Natural killer cell (primary cell): ENCODE results near the gene DNAH2. TPM values are rescaled to one million over a fixed set of nuclear protein-coding genes. Genes with fewer than 3 reads are reported as not detected.
A peak's percentile ranks its signal among the peaks of the same experiment; 100 is the strongest.

ENCODE experiments used
- ATAC-seq, 3 donors: fragments of 150-1000 bp in 2 of 3; fragments of 200-7000 bp in 1 of 3; cut with Tn5 transposase; 1 replicate in 1 of 3; 2 replicates in 2 of 3; pipeline ENCODE4 v1.10.0; 2021; ENCODE audit warnings: mild to moderate bottlenecking in 2 of 3, moderate library complexity in 2 of 3
- DNase-seq, 2 donors: peaks; one replicate each; pipeline versions ENCODE4 v3.0.0 to v3.0.0-alpha.2; 2013 to 2021; ENCODE audit warnings: mixed read lengths in 1 of 2
- H3K27ac ChIP-seq: one replicate; pipeline ENCODE4 v1.5.1; 2013; ENCODE audit warnings: mild to moderate bottlenecking, low read length
- H3K27me3 ChIP-seq: one replicate; pipeline ENCODE4 v1.6.1; 2013; ENCODE audit warnings: low read length; ENCODE audit not compliant: control insufficient read depth, insufficient read depth
- H3K36me3 ChIP-seq: one replicate; pipeline ENCODE4 v1.6.1; 2013; ENCODE audit warnings: low read length; ENCODE audit not compliant: control insufficient read depth, insufficient read depth
- H3K4me1 ChIP-seq: one replicate; pipeline ENCODE4 v1.6.1; 2013; ENCODE audit warnings: low read length; ENCODE audit not compliant: control insufficient read depth, insufficient read depth
- H3K4me3 ChIP-seq: one replicate; pipeline ENCODE4 v1.5.1; 2013; ENCODE audit warnings: low read length
- H3K9me3 ChIP-seq: one replicate; pipeline ENCODE4 v1.6.1; 2013; ENCODE audit warnings: low read length; ENCODE audit not compliant: control insufficient read depth, insufficient read depth
- H3K27ac Mint-ChIP-seq, 2 donors: one replicate each; pipeline ENCODE4 v1.8.0; 2022; ENCODE audit warnings: mild to moderate bottlenecking in 2 of 2, mixed read lengths in 2 of 2, moderate library complexity in 1 of 2
- H3K27me3 Mint-ChIP-seq, 2 donors: one replicate each; pipeline ENCODE4 v1.8.0; 2022; ENCODE audit warnings: low read depth in 2 of 2, mixed read lengths in 2 of 2
- H3K36me3 Mint-ChIP-seq: one replicate; pipeline ENCODE4 v1.8.0; 2022; ENCODE audit warnings: mixed read lengths
- H3K4me1 Mint-ChIP-seq, 2 donors: one replicate each; pipeline ENCODE4 v1.8.0; 2022; ENCODE audit warnings: mixed read lengths in 2 of 2
- H3K4me3 Mint-ChIP-seq: one replicate; pipeline ENCODE4 v1.8.0; 2022; ENCODE audit warnings: mild to moderate bottlenecking, moderate library complexity, mixed read lengths
- H3K9me3 Mint-ChIP-seq, 2 donors: one replicate each; pipeline ENCODE4 v1.8.0; 2022; ENCODE audit warnings: mixed read lengths in 2 of 2
- WGBS: methylation state at CpG from one replicate; pipeline ENCODE4 v1.1.7; 2013; ENCODE audit warnings: missing lambda C conversion rate; ENCODE audit not compliant: insufficient coverage; 5-methylcytosine and 5-hydroxymethylcytosine counted together
- intact Hi-C: fragments of 100-400 bp; cut with micrococcal nuclease; formaldehyde crosslinking; loops from one replicate; pipeline ENCODE4 v1.14.2; 2022
- total RNA-seq, 4 donors: library from RNA; stranded (reverse); fragments of 120-200 nt in 1 of 4; gene quantifications; one replicate each; pipeline versions ENCODE4 v1.2.3 to v1.2.4, GENCODE V29; 2013 to 2022
- TF ChIP-seq, protein P1 (sequence below): fragments of 200-600 bp; IDR thresholded peaks from one replicate; pipeline ENCODE4 v1.8.0; 2022; ENCODE audit warnings: antibody characterized with exemption

Gene DNAH2
- total RNA-seq, 3 donors from 2014 or later (not counting 1 experiment from before 2014, with no cell fraction given), result 0.05 to 0.07 TPM; not detected in 1

- peak overlapping the region; percentile 100 for H3K27ac Mint-ChIP-seq
- Histone ChIP-seq H3K36me3 (no peaks in the 10 kb centered on the region), H3K9me3 (no peaks in the 10 kb centered on the region), H3K27me3 (no peaks in the 10 kb centered on the region), H3K4me3 (no peak overlapping the region), H3K27ac (peak overlapping the region; percentile 14), H3K4me1 (peaks cover 72% of the 10 kb centered on the region)
- no peaks in the 10 kb centered on the region for H3K9me3 Mint-ChIP-seq
- intact Hi-C loops, result no loop called here
- no peak overlapping the region for H3K4me3 Mint-ChIP-seq
- DNase-seq (peak in 1 of 2 donors; percentile 46), ATAC-seq (no peak)
- TF ChIP-seq, protein P1, sequence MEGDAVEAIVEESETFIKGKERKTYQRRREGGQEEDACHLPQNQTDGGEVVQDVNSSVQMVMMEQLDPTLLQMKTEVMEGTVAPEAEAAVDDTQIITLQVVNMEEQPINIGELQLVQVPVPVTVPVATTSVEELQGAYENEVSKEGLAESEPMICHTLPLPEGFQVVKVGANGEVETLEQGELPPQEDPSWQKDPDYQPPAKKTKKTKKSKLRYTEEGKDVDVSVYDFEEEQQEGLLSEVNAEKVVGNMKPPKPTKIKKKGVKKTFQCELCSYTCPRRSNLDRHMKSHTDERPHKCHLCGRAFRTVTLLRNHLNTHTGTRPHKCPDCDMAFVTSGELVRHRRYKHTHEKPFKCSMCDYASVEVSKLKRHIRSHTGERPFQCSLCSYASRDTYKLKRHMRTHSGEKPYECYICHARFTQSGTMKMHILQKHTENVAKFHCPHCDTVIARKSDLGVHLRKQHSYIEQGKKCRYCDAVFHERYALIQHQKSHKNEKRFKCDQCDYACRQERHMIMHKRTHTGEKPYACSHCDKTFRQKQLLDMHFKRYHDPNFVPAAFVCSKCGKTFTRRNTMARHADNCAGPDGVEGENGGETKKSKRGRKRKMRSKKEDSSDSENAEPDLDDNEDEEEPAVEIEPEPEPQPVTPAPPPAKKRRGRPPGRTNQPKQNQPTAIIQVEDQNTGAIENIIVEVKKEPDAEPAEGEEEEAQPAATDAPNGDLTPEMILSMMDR, result no peak
- 85% methylated on average over 6 of the region's 6 CpGs for WGBS
- H3K4me1 Mint-ChIP-seq, result peaks cover 67 to 91% of the 10 kb centered on the region in 2 donors
- H3K27me3 Mint-ChIP-seq, result peaks cover 0 to 11% of the 10 kb centered on the region in 2 donors
- no peaks in the 10 kb centered on the region for H3K36me3 Mint-ChIP-seq
Measured at GRCh38 chr17:7839190-7839875, 121.8 kb downstream of the DNAH2 start.

- no peaks in the 10 kb centered on the region for H3K27me3 ChIP-seq
- peaks cover 0 to 11% of the 10 kb centered on the region in 2 donors for H3K27me3 Mint-ChIP-seq
- DNase-seq, result peak in 1 of 2 donors; percentile 58
Measured at GRCh38 chr17:7839876-7840261, 122.3 kb downstream of the DNAH2 start.

GRCh38 chr17:7840441-7840840 lies 122.9 kb downstream of the DNAH2 start:
- intact Hi-C loops, result loop anchor here (5.0 to 10.0 kb wide), 6 partner anchors 92 to 533 kb away; partner anchors contain the start of genes CNTROB, CTC1, EIF5A and PFAS
- H3K4me1 Mint-ChIP-seq, result peaks cover 67 to 89% of the 10 kb centered on the region in 2 donors
- DNase-seq (no peak), ATAC-seq (no peak)
- no peaks in the 10 kb centered on the region for H3K9me3 Mint-ChIP-seq
- peak overlapping the region; percentile 100 for H3K27ac Mint-ChIP-seq
- H3K4me1 ChIP-seq, result peaks cover 74% of the 10 kb centered on the region
- peak overlapping the region; percentile 100 for H3K27ac ChIP-seq
- no peaks in the 10 kb centered on the region for H3K36me3 Mint-ChIP-seq
- TF ChIP-seq, protein P1, result no peak
- no CpG with 5 or more reads among the region's 1 CpG for WGBS
- H3K4me3 Mint-ChIP-seq, result peak overlapping the region; percentile 100
- no peaks in the 10 kb centered on the region for H3K27me3 ChIP-seq
- no peaks in the 10 kb centered on the region for H3K9me3 ChIP-seq
- no peak overlapping the region for H3K4me3 ChIP-seq
- H3K36me3 ChIP-seq, result no peaks in the 10 kb centered on the region
- H3K27me3 Mint-ChIP-seq, result peaks cover 0 to 8% of the 10 kb centered on the region in 2 donors

More at GRCh38 chr17:7839876-7840261, 122.3 kb downstream of the DNAH2 start:
- TF ChIP-seq, protein P1, result no peak
- Histone ChIP-seq H3K4me3 (no peak overlapping the region), H3K27ac (no peak overlapping the region), H3K4me1 (peaks cover 68% of the 10 kb centered on the region), H3K9me3 (no peaks in the 10 kb centered on the region), H3K36me3 (no peaks in the 10 kb centered on the region)
- no peaks in the 10 kb centered on the region for H3K9me3 Mint-ChIP-seq
- no peaks in the 10 kb centered on the region for H3K36me3 Mint-ChIP-seq
- 90% methylated on average over 2 of the region's 2 CpGs for WGBS
- intact Hi-C loops, result loop anchor here (5.0 to 10.0 kb wide), 6 partner anchors 92 to 533 kb away; partner anchors contain the start of genes CNTROB, CTC1, EIF5A and PFAS
- peak overlapping the region; percentile 100 for H3K4me3 Mint-ChIP-seq
- H3K27ac Mint-ChIP-seq, result peak overlapping the region; percentile 100
- no peak for ATAC-seq
- H3K4me1 Mint-ChIP-seq, result peaks cover 67 to 90% of the 10 kb centered on the region in 2 donors
